ENCODE data around the gene NTM.

Gene NTM

GRCh38 chr11:132330515-132330914 lies 960.1 kb downstream of the NTM start:
- peak in 1 of 2 donors; percentile 2 for DNase-seq (ENCODE audit: low read depth in 2 of 2)
- no peak overlapping the region for H3K4me3 ChIP-seq (replicated peaks in 1 of 2; ENCODE audit: low read depth in 2 of 2, low read length in 2 of 2)
- TF ChIP-seq, protein P1, sequence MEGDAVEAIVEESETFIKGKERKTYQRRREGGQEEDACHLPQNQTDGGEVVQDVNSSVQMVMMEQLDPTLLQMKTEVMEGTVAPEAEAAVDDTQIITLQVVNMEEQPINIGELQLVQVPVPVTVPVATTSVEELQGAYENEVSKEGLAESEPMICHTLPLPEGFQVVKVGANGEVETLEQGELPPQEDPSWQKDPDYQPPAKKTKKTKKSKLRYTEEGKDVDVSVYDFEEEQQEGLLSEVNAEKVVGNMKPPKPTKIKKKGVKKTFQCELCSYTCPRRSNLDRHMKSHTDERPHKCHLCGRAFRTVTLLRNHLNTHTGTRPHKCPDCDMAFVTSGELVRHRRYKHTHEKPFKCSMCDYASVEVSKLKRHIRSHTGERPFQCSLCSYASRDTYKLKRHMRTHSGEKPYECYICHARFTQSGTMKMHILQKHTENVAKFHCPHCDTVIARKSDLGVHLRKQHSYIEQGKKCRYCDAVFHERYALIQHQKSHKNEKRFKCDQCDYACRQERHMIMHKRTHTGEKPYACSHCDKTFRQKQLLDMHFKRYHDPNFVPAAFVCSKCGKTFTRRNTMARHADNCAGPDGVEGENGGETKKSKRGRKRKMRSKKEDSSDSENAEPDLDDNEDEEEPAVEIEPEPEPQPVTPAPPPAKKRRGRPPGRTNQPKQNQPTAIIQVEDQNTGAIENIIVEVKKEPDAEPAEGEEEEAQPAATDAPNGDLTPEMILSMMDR (IDR thresholded peaks at IDR 0.05; ENCODE audit: low read depth, low read length): no peak

DNA sequence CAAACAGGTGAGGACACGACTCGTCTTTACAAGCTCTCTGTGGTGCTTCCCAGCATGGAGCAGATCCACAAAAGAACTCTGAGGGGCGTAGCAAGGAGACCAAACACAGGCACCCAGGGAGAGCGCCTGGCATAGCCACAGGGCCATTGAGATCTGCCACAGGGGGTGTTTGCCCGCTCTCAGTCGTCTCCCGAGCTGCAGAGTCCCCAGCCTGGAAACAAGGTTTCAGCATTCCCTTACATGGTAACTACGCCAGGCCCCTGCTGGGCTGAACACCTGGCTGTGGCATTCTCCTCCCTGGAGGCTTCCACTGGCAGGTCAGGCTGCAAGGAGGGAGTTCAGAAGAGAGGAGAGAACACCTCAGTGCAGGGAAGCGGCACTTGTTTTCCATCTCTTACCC lies 962.1 kb downstream of the NTM start:
- no peak for DNase-seq (ENCODE audit: low read depth in 2 of 2)
- TF ChIP-seq, protein P1 (IDR thresholded peaks at IDR 0.05; ENCODE audit: low read depth, low read length): no peak
- no peak overlapping the region for H3K4me3 ChIP-seq (replicated peaks in 1 of 2; ENCODE audit: low read depth in 2 of 2, low read length in 2 of 2)

GRCh38 chr11:132334769-132335280 lies 964.4 kb downstream of the NTM start:
- DNase-seq (ENCODE audit: low read depth in 2 of 2): no peak
- no peak overlapping the region for H3K4me3 ChIP-seq (replicated peaks in 1 of 2; ENCODE audit: low read depth in 2 of 2, low read length in 2 of 2)
- TF ChIP-seq, protein P1 (IDR thresholded peaks at IDR 0.05; ENCODE audit: low read depth, low read length): no peak

DNA sequence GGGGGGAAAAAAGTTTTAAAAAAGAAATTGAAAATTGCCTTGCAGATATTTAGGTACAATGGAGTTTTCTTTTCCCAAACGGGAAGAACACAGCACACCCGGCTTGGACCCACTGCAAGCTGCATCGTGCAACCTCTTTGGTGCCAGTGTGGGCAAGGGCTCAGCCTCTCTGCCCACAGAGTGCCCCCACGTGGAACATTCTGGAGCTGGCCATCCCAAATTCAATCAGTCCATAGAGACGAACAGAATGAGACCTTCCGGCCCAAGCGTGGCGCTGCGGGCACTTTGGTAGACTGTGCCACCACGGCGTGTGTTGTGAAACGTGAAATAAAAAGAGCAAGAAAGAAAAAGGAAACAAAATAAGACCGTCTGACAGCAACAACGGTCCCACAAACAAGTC lies 964.9 kb downstream of the NTM start:
- DNase-seq (ENCODE audit: low read depth in 2 of 2): no peak

DNA sequence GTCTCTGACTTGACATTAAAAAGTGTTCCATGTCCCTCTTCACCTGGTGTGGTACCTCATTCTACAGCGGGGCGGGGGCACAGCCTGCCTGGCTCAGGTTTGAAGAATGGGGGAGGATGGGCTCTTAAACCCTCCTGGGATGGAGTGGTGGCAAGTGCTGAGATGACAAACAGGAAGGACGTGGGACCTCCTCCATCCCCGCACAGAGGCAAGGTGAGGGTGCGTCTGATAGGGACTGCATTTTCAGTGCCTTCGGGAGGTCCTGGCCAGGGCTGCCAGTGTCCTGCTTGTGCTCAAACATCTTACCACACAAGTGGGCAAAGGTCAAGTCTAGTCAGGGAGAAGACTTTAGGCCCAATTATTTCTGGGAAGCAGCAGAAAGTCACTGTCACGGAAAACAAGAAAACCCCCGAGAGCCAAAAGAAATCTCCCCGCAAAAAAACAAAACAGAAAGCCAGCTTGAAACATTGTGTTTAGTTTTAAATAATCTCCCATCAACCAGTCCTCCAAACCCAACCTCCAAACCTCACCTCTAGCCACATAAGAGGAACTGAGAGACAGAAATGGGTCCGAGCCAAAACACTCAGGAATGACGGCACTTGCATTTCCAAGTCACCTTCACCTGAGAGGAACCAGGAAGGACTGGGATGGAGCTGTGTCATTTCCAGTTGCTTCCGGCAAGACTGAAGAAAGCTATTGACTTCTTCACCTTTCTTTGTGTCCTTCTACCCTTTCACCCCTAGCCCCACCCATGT lies 966.5 kb downstream of the NTM start:
- TF ChIP-seq, protein P1 (IDR thresholded peaks at IDR 0.05; ENCODE audit: low read depth, low read length): no peak
- no peak for DNase-seq (ENCODE audit: low read depth in 2 of 2)
- H3K4me3 ChIP-seq (replicated peaks in 1 of 2; ENCODE audit: low read depth in 2 of 2, low read length in 2 of 2): no peak overlapping the region

More for the DNA sequence above, 964.9 kb downstream of the NTM start:
- H3K4me3 ChIP-seq (replicated peaks in 1 of 2; ENCODE audit: low read depth in 2 of 2, low read length in 2 of 2): no peak overlapping the region
- TF ChIP-seq, protein P1 (IDR thresholded peaks at IDR 0.05; ENCODE audit: low read depth, low read length): no peak

GRCh38 chr11:132337819-132338416 lies 967.5 kb downstream of the NTM start:
- DNase-seq (ENCODE audit: low read depth in 2 of 2): no peak
- TF ChIP-seq, protein P1 (IDR thresholded peaks at IDR 0.05; ENCODE audit: low read depth, low read length): no peak
- H3K4me3 ChIP-seq (replicated peaks in 1 of 2; ENCODE audit: low read depth in 2 of 2, low read length in 2 of 2): no peak overlapping the region
